ENCODE measurements around the gene GALNT10.

The GALNT10 gene

GRCh38 chr5:154311362-154311761 lies 120.8 kb downstream of the GALNT10 start:
- TF ChIP-seq, protein P1, sequence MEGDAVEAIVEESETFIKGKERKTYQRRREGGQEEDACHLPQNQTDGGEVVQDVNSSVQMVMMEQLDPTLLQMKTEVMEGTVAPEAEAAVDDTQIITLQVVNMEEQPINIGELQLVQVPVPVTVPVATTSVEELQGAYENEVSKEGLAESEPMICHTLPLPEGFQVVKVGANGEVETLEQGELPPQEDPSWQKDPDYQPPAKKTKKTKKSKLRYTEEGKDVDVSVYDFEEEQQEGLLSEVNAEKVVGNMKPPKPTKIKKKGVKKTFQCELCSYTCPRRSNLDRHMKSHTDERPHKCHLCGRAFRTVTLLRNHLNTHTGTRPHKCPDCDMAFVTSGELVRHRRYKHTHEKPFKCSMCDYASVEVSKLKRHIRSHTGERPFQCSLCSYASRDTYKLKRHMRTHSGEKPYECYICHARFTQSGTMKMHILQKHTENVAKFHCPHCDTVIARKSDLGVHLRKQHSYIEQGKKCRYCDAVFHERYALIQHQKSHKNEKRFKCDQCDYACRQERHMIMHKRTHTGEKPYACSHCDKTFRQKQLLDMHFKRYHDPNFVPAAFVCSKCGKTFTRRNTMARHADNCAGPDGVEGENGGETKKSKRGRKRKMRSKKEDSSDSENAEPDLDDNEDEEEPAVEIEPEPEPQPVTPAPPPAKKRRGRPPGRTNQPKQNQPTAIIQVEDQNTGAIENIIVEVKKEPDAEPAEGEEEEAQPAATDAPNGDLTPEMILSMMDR (IDR thresholded peaks at IDR 0.05; ENCODE audit: unreplicated experiment in 3 of 3): no peak
- H3K4me3 Mint-ChIP-seq: no peak overlapping the region
- H3K27ac Mint-ChIP-seq: no peak overlapping the region
- peaks cover 5% of the 10 kb centered on the region for H3K9me3 Mint-ChIP-seq
- H3K27me3 Mint-ChIP-seq (ENCODE audit: low read depth): no peaks in the 10 kb centered on the region
- H3K4me1 Mint-ChIP-seq: peaks cover 4% of the 10 kb centered on the region
- H3K36me3 Mint-ChIP-seq (ENCODE audit: low read depth): peaks cover 11% of the 10 kb centered on the region

GRCh38 chr5:154312000-154312399 lies 121.5 kb downstream of the GALNT10 start:
- Mint-ChIP-seq H3K27me3 (ENCODE audit: low read depth) (no peaks in the 10 kb centered on the region), H3K36me3 (ENCODE audit: low read depth) (peaks cover 4% of the 10 kb centered on the region)
- TF ChIP-seq, protein P1 (IDR thresholded peaks at IDR 0.05; ENCODE audit: unreplicated experiment in 3 of 3): no peak

GRCh38 chr5:154312576-154312975 lies 122.0 kb downstream of the GALNT10 start:
- H3K27me3 Mint-ChIP-seq (ENCODE audit: low read depth): no peaks in the 10 kb centered on the region
- H3K36me3 Mint-ChIP-seq (ENCODE audit: low read depth): peaks cover 4% of the 10 kb centered on the region
- TF ChIP-seq, protein P1 (IDR thresholded peaks at IDR 0.05; ENCODE audit: unreplicated experiment in 3 of 3): no peak
- H3K9me3 Mint-ChIP-seq: no peaks in the 10 kb centered on the region
- H3K27ac Mint-ChIP-seq: no peak overlapping the region
- no peak overlapping the region for H3K4me3 Mint-ChIP-seq
- peaks cover 4% of the 10 kb centered on the region for H3K4me1 Mint-ChIP-seq

More at GRCh38 chr5:154312000-154312399, 121.5 kb downstream of the GALNT10 start:
- H3K4me3 Mint-ChIP-seq: no peak overlapping the region
- no peak overlapping the region for H3K27ac Mint-ChIP-seq
- peaks cover 4% of the 10 kb centered on the region for H3K4me1 Mint-ChIP-seq
- H3K9me3 Mint-ChIP-seq: no peaks in the 10 kb centered on the region

DNA sequence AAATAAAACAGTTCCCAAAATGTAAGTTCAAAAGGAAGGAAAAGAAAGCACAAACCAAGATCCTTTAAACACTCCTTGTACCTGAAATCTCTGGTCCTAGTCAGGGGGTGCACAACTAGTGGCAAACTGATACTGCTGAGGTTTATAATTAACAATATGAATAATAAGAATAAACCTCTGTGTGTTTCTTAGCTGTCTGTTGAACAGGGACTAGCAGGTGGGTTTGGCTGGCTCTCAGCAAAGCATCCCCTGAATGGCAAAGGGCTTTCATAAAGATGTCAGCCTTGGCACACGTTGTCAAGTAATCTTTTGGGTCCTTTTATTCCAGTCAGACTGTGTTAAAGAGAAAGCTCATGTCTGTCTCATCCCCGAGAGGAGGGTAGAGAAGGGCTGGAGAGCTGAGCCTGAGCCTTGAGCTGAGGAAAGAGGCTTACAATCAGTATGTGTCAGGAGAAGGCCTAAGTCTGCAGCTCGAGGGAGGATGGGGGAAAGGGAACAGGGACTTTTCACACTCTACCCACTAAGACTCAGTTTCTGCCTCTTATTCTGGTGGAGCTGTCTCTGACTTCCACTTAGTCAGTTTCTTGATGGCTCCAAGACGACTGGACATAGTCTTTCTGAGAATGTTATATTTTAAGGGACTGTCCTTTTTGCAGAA lies 123.0 kb downstream of the GALNT10 start:
- no peak overlapping the region for H3K27ac Mint-ChIP-seq
- H3K9me3 Mint-ChIP-seq: no peaks in the 10 kb centered on the region
- H3K4me3 Mint-ChIP-seq: no peak overlapping the region
- H3K27me3 Mint-ChIP-seq (ENCODE audit: low read depth): no peaks in the 10 kb centered on the region
- peaks cover 5% of the 10 kb centered on the region for H3K4me1 Mint-ChIP-seq
- H3K36me3 Mint-ChIP-seq (ENCODE audit: low read depth): peaks cover 4% of the 10 kb centered on the region
- TF ChIP-seq, protein P1 (IDR thresholded peaks at IDR 0.05; ENCODE audit: unreplicated experiment in 3 of 3): no peak

- Mint-ChIP-seq H3K4me3 (no peak overlapping the region), H3K27ac (no peak overlapping the region), H3K36me3 (ENCODE audit: low read depth) (no peaks in the 10 kb centered on the region), H3K9me3 (no peaks in the 10 kb centered on the region), H3K4me1 (peaks cover 19% of the 10 kb centered on the region), H3K27me3 (ENCODE audit: low read depth) (no peaks in the 10 kb centered on the region)
- TF ChIP-seq, protein P1 (IDR thresholded peaks at IDR 0.05; ENCODE audit: unreplicated experiment in 3 of 3): no peak
Observed at GRCh38 chr5:154315196-154315595, 124.7 kb downstream of the GALNT10 start.

DNA sequence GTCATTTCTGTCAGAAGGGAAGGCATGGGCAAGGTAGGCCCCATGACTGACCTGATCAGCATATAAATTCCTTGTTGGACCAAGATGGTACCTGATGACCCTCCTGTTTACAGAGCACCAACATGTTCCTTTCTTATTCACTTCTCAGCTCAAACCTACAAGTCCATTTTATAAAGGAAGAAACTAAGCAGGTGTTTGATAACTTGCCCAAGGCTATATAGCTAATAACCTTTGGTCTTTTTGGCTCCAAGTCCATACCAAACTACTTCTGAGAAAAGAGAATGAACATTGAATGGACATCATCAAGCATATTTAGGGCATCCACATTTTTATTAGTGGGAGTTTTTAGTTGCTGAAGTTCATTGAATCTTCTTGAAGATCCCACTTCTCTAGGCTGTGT lies 125.2 kb downstream of the GALNT10 start:
- TF ChIP-seq, protein P1 (IDR thresholded peaks at IDR 0.05; ENCODE audit: unreplicated experiment in 3 of 3): no peak
- H3K9me3 Mint-ChIP-seq: no peaks in the 10 kb centered on the region
- H3K4me3 Mint-ChIP-seq: no peak overlapping the region
- H3K36me3 Mint-ChIP-seq (ENCODE audit: low read depth): no peaks in the 10 kb centered on the region
- H3K27me3 Mint-ChIP-seq (ENCODE audit: low read depth): no peaks in the 10 kb centered on the region
- no peak overlapping the region for H3K27ac Mint-ChIP-seq
- peaks cover 24% of the 10 kb centered on the region for H3K4me1 Mint-ChIP-seq
